ENCODE measurements around the gene COMMD6. TPM values are rescaled to one million over a fixed set of nuclear protein-coding genes. Genes with fewer than 3 reads are reported as not detected.

Gene COMMD6
- total and polyA plus RNA-seq, 9 of the 15 experiments (the other 6 are each of a cell fraction or from before 2014, with no cell fraction given), result 32.6 to 116 (median 65.0) TPM

- no peak overlapping the region for H2AFZ ChIP-seq (ENCODE audit: low read depth, low read length)
- no peak overlapping the region for H3K27ac ChIP-seq (ENCODE audit: extremely low read depth, low read depth, low read length)
- no peaks in the 10 kb centered on the region; a peak in 1 of 5 replicates for H3K4me1 ChIP-seq (replicated peaks in 1 of 2; ENCODE audit: control insufficient read depth in 2 of 2, insufficient read depth in 2 of 2, low read length in 2 of 2)
- H3K9me3 ChIP-seq (replicated peaks; ENCODE audit: control insufficient read depth, insufficient read depth, low read depth, low read length), result no peaks in the 10 kb centered on the region
- no peak overlapping the region for H3K4me3 ChIP-seq
- no peak for FAIRE-seq
- BruUV-seq (replicated peaks), result no TSS peak
- H3K9ac ChIP-seq (ENCODE audit: insufficient read depth in 1 of 2, low read depth in 2 of 2, low read length in 2 of 2), result no peak overlapping the region
- H3K79me2 ChIP-seq (ENCODE audit: control insufficient read depth, insufficient read depth, low read length), result no peaks in the 10 kb centered on the region
- no peak for DNase-seq (ENCODE audit: extremely low read depth in 1 of 4, low spot score in 3 of 4)
- no peaks in the 10 kb centered on the region for H3K9me1 ChIP-seq (ENCODE audit: control insufficient read depth, insufficient read depth, low read length)
- no peak; the same call in 2 of the 3 replicates for ATAC-seq
- no peaks in the 10 kb centered on the region for H4K20me1 ChIP-seq (replicated peaks; ENCODE audit: control insufficient read depth, insufficient read depth, low read length)
- H3K4me2 ChIP-seq (ENCODE audit: insufficient read depth, low read length), result no peak overlapping the region
- peaks cover 24% of the 10 kb centered on the region; the same call in 2 of the 3 replicates for H3K36me3 ChIP-seq (ENCODE audit: control insufficient read depth, insufficient read depth, low read length)
- TF ChIP-seq ETV5 (CRISPR knock-in tag; IDR thresholded peaks at IDR 0.05; ENCODE audit: low read depth) (no peak), NFXL1 (CRISPR knock-in tag; IDR thresholded peaks at IDR 0.05) (no peak)
- in situ Hi-C loops (cut with MboI) (no loop called here), intact Hi-C loops (cut with micrococcal nuclease) (no loop called here)
- POLR2A ChIA-PET, result interaction anchor here (2.6 kb wide), 1 partner anchor 20 kb away, joined by 9 read pairs; the partner anchor contains the start of gene UCHL3
- H3K27me3 ChIP-seq (ENCODE audit: control insufficient read depth in 2 of 2, insufficient read depth in 2 of 2, low read length in 2 of 2), result no peaks in the 10 kb centered on the region
- CTCF ChIA-PET (ENCODE audit: low intra/inter-chr PET ratio), result no interaction called here
These were observed 7.1 kb downstream of the COMMD6 start for GRCh38 chr13:75530549-75530961.

- H3K4me2 ChIP-seq (ENCODE audit: insufficient read depth, low read length), result no peak overlapping the region
- no peaks in the 10 kb centered on the region for H3K4me1 ChIP-seq (replicated peaks in 1 of 2; ENCODE audit: control insufficient read depth in 2 of 2, insufficient read depth in 2 of 2, low read length in 2 of 2)
- TF ChIP-seq E2F4 (CRISPR knock-in tag; IDR thresholded peaks at IDR 0.05; ENCODE audit: low read depth), result no peak
- no peak for TF ChIP-seq ZNF696 (CRISPR knock-in tag; conservative IDR thresholded peaks at IDR 0.05)
- TF ChIP-seq THRA (IDR thresholded peaks at IDR 0.05), result no peak
- no peak for TF ChIP-seq JUNB (CRISPR knock-in tag; conservative IDR thresholded peaks at IDR 0.05)
- no peak for TF ChIP-seq ZBTB33 (CRISPR knock-in tag; IDR thresholded peaks at IDR 0.05)
- intact Hi-C loops (cut with micrococcal nuclease), result no loop called here
- no peaks in the 10 kb centered on the region for H4K20me1 ChIP-seq (replicated peaks; ENCODE audit: control insufficient read depth, insufficient read depth, low read length)
- POLR2A ChIA-PET, result no interaction called here
- FAIRE-seq (no peak), DNase-seq (ENCODE audit: extremely low read depth in 1 of 4, low spot score in 3 of 4) (no peak), ATAC-seq (no peak)
- H3K9me1 ChIP-seq (ENCODE audit: control insufficient read depth, insufficient read depth, low read length), result no peaks in the 10 kb centered on the region
- WGBS (ENCODE audit: insufficient coverage, low coverage, missing lambda C conversion rate), result no CpG with 5 or more reads among the region's 3 CpGs
- BruUV-seq (replicated peaks), result no TSS peak
- H3K9me3 ChIP-seq (replicated peaks; ENCODE audit: control insufficient read depth, insufficient read depth, low read depth, low read length), result no peaks in the 10 kb centered on the region
- in situ Hi-C loops (cut with MboI), result no loop called here
- H3K27me3 ChIP-seq (ENCODE audit: control insufficient read depth in 2 of 2, insufficient read depth in 2 of 2, low read length in 2 of 2), result no peaks in the 10 kb centered on the region
- H3K79me2 ChIP-seq (ENCODE audit: control insufficient read depth, insufficient read depth, low read length), result no peaks in the 10 kb centered on the region
- no peak overlapping the region for H3K27ac ChIP-seq (ENCODE audit: extremely low read depth, low read depth, low read length)
- no peak overlapping the region for H2AFZ ChIP-seq (ENCODE audit: low read depth, low read length)
- peaks cover 5% of the 10 kb centered on the region; the same call in 1 of the 3 replicates for H3K36me3 ChIP-seq (ENCODE audit: control insufficient read depth, insufficient read depth, low read length)
- CTCF ChIA-PET (ENCODE audit: low intra/inter-chr PET ratio), result no interaction called here
- H3K9ac ChIP-seq (ENCODE audit: insufficient read depth in 1 of 2, low read depth in 2 of 2, low read length in 2 of 2), result no peak overlapping the region
- H3K4me3 ChIP-seq, result no peak overlapping the region
These were observed 15.7 kb downstream of the COMMD6 start for GRCh38 chr13:75521956-75522355.

All from K562 (cell line).